ENCODE measurements around the gene NENF.

The NENF gene

DNA sequence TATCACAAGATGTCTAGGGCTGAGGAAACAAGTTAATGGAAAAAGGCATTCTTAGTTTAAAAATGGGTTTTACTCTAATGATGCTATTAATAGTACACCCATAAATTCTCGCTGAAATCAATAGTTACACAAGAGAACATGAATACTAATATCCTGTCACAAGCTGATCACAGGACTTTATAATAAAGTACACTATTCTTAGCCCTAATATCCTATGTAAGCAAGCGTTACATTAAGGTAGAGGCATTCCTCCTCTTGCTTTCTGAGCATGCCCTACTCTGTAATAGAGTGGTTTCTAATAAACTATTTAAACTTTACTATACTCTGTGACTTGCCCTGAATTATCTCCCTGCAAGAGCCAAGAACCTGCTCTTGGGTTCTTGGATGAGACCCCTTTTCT lies 11.6 kb upstream of the NENF start:
- Histone ChIP-seq H3K36me3 (replicated peaks; ENCODE audit: insufficient read depth, low read length) (no peaks in the 10 kb centered on the region), H2AFZ (ENCODE audit: low read length) (no peak overlapping the region), H3K9ac (ENCODE audit: low read length) (no peak overlapping the region), H3K4me2 (ENCODE audit: low read depth, low read length) (no peak overlapping the region), H3K9me3 (replicated peaks; ENCODE audit: insufficient read depth, low read length) (no peaks in the 10 kb centered on the region), H3K27ac (ENCODE audit: low read length) (no peak overlapping the region), H3K4me1 (ENCODE audit: low read length) (no peaks in the 10 kb centered on the region), H4K20me1 (ENCODE audit: insufficient read depth, low read length) (no peaks in the 10 kb centered on the region), H3K27me3 (replicated peaks; ENCODE audit: insufficient read depth, low read length) (no peaks in the 10 kb centered on the region), H3K4me3 (ENCODE audit: low read length) (no peak overlapping the region), H3K9me2 (replicated peaks; ENCODE audit: insufficient read depth, low read length) (no peaks in the 10 kb centered on the region), H3F3A (ENCODE audit: insufficient read depth, low read length) (no peaks in the 10 kb centered on the region), H3K79me2 (ENCODE audit: low read length) (no peaks in the 10 kb centered on the region)
- TF ChIP-seq, protein P1, sequence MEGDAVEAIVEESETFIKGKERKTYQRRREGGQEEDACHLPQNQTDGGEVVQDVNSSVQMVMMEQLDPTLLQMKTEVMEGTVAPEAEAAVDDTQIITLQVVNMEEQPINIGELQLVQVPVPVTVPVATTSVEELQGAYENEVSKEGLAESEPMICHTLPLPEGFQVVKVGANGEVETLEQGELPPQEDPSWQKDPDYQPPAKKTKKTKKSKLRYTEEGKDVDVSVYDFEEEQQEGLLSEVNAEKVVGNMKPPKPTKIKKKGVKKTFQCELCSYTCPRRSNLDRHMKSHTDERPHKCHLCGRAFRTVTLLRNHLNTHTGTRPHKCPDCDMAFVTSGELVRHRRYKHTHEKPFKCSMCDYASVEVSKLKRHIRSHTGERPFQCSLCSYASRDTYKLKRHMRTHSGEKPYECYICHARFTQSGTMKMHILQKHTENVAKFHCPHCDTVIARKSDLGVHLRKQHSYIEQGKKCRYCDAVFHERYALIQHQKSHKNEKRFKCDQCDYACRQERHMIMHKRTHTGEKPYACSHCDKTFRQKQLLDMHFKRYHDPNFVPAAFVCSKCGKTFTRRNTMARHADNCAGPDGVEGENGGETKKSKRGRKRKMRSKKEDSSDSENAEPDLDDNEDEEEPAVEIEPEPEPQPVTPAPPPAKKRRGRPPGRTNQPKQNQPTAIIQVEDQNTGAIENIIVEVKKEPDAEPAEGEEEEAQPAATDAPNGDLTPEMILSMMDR (IDR thresholded peaks at IDR 0.05; ENCODE audit: low read length), result no peak
- TF ChIP-seq EZH2phosphoT487 (IDR thresholded peaks at IDR 0.05; ENCODE audit: low read length), result no peak
- TF ChIP-seq EZH2 (optimal IDR thresholded peaks at IDR 0.05; ENCODE audit: low read depth, low read length), result no peak
- DNase-seq, result no peak

DNA sequence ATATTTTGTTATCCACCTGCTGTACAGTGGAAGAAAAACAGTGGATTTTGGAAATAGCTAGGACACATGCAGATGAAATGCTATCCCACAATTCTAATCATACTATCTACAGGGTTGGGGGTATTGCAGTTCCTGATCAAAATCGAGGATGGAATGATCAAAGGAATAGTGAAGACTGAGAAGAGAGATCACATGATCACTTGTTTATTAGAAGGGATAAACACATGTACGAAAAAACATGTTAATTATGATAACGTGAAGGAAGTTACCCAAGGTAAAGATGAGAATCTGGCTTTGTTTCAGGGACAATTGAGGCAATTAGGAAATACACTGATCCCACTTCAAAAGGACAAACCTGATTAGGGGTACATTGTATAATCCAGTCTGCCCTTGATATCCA lies 8.8 kb upstream of the NENF start:
- no peaks in the 10 kb centered on the region for H3K4me1 ChIP-seq (ENCODE audit: low read length)
- no peak overlapping the region for H3K27ac ChIP-seq (ENCODE audit: low read length)
- no peaks in the 10 kb centered on the region for H3K9me2 ChIP-seq (replicated peaks; ENCODE audit: insufficient read depth, low read length)
- H3K9ac ChIP-seq (ENCODE audit: low read length), result no peak overlapping the region
- no peak for DNase-seq
- H3F3A ChIP-seq (ENCODE audit: insufficient read depth, low read length), result no peaks in the 10 kb centered on the region
- H2AFZ ChIP-seq (ENCODE audit: low read length), result no peak overlapping the region
- no peaks in the 10 kb centered on the region for H3K36me3 ChIP-seq (replicated peaks; ENCODE audit: insufficient read depth, low read length)
- no peak overlapping the region for H3K4me3 ChIP-seq (ENCODE audit: low read length)
- no peaks in the 10 kb centered on the region for H3K79me2 ChIP-seq (ENCODE audit: low read length)
- H3K4me2 ChIP-seq (ENCODE audit: low read depth, low read length), result no peak overlapping the region
- H3K27me3 ChIP-seq (replicated peaks; ENCODE audit: insufficient read depth, low read length), result no peaks in the 10 kb centered on the region
- H3K9me3 ChIP-seq (replicated peaks; ENCODE audit: insufficient read depth, low read length), result no peaks in the 10 kb centered on the region
- H4K20me1 ChIP-seq (ENCODE audit: insufficient read depth, low read length), result no peaks in the 10 kb centered on the region
- TF ChIP-seq EZH2 (optimal IDR thresholded peaks at IDR 0.05; ENCODE audit: low read depth, low read length) (no peak), EZH2phosphoT487 (IDR thresholded peaks at IDR 0.05; ENCODE audit: low read length) (no peak)
- TF ChIP-seq, protein P1 (IDR thresholded peaks at IDR 0.05; ENCODE audit: low read length), result no peak

DNA sequence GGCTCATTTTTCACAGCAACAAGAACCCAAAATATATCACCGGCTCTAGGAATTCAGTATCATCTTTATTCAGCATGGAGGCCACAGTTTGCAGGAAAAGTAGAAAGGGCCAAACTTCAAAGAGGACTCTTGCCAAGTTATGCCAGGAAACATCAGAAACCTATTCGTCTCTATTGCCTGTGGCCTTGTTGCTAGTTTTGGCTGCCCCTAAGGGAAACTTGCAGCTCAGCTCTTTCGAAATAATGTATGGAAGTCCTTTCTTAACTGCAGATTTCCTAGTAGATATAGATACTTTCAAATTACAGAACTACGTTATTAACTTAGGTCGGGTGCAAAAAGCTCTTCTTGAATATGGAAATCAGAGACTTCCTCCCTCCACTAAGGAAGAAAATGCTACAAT lies 4.2 kb upstream of the NENF start:
- H3K9me2 ChIP-seq (replicated peaks; ENCODE audit: insufficient read depth, low read length), result no peaks in the 10 kb centered on the region
- no peak overlapping the region for H3K9ac ChIP-seq (ENCODE audit: low read length)
- no peaks in the 10 kb centered on the region for H3K79me2 ChIP-seq (ENCODE audit: low read length)
- H2AFZ ChIP-seq (ENCODE audit: low read length), result no peak overlapping the region
- DNase-seq, result no peak
- TF ChIP-seq EZH2phosphoT487 (IDR thresholded peaks at IDR 0.05; ENCODE audit: low read length), result no peak
- TF ChIP-seq EZH2 (optimal IDR thresholded peaks at IDR 0.05; ENCODE audit: low read depth, low read length), result no peak
- TF ChIP-seq, protein P1 (IDR thresholded peaks at IDR 0.05; ENCODE audit: low read length), result no peak
- no peaks in the 10 kb centered on the region for H3K27me3 ChIP-seq (replicated peaks; ENCODE audit: insufficient read depth, low read length)
- no peaks in the 10 kb centered on the region for H3K9me3 ChIP-seq (replicated peaks; ENCODE audit: insufficient read depth, low read length)
- no peaks in the 10 kb centered on the region for H4K20me1 ChIP-seq (ENCODE audit: insufficient read depth, low read length)
- H3F3A ChIP-seq (ENCODE audit: insufficient read depth, low read length), result no peaks in the 10 kb centered on the region
- no peak overlapping the region for H3K4me2 ChIP-seq (ENCODE audit: low read depth, low read length)
- H3K4me1 ChIP-seq (ENCODE audit: low read length), result 0 out of 2 replicates have a peak, but pooled peaks cover 4% of the 10 kb centered on the region
- H3K36me3 ChIP-seq (replicated peaks; ENCODE audit: insufficient read depth, low read length), result no peaks in the 10 kb centered on the region
- no peak overlapping the region for H3K4me3 ChIP-seq (ENCODE audit: low read length)
- H3K27ac ChIP-seq (ENCODE audit: low read length), result no peak overlapping the region
